Astrocyte of the spinal cord (primary cell): ENCODE measurements around the gene ZFHX3.

Experiments
- DNase-seq: peaks from one replicate; pipeline ENCODE4 v3.0.0; 2011; ENCODE audit warnings: low read depth, low spot score
- H3K4me3 ChIP-seq: 2 replicates; pipeline ENCODE4 v1.5.1; 2011; ENCODE audit warnings: low read depth, mild to moderate bottlenecking, low read length, moderate library complexity
- in situ Hi-C: cut with HindIII; loops from 2 replicates; pipeline ENCODE4 v1.10.0; 2017; ENCODE audit warnings: low sequenced_read_pairs
- TF ChIP-seq, protein P1 (sequence below): IDR thresholded peaks from 2 replicates; pipeline ENCODE4 v1.5.1; 2012; ENCODE audit warnings: low read depth, mild to moderate bottlenecking, low read length, inconsistent platforms

ZFHX3 gene

GRCh38 chr16:73033271-73033998 lies 14.5 kb downstream of the ZFHX3 start:
- TF ChIP-seq, protein P1, sequence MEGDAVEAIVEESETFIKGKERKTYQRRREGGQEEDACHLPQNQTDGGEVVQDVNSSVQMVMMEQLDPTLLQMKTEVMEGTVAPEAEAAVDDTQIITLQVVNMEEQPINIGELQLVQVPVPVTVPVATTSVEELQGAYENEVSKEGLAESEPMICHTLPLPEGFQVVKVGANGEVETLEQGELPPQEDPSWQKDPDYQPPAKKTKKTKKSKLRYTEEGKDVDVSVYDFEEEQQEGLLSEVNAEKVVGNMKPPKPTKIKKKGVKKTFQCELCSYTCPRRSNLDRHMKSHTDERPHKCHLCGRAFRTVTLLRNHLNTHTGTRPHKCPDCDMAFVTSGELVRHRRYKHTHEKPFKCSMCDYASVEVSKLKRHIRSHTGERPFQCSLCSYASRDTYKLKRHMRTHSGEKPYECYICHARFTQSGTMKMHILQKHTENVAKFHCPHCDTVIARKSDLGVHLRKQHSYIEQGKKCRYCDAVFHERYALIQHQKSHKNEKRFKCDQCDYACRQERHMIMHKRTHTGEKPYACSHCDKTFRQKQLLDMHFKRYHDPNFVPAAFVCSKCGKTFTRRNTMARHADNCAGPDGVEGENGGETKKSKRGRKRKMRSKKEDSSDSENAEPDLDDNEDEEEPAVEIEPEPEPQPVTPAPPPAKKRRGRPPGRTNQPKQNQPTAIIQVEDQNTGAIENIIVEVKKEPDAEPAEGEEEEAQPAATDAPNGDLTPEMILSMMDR, result no peak

GRCh38 chr16:73032541-73033270 lies 15.2 kb downstream of the ZFHX3 start:
- TF ChIP-seq, protein P1, result no peak
- H3K4me3 ChIP-seq, result no peak overlapping the region
- no peak for DNase-seq
- in situ Hi-C loops, result no loop called here

More at GRCh38 chr16:73033271-73033998, 14.5 kb downstream of the ZFHX3 start:
- no peak for DNase-seq
- no peak overlapping the region for H3K4me3 ChIP-seq
- in situ Hi-C loops, result no loop called here

DNA sequence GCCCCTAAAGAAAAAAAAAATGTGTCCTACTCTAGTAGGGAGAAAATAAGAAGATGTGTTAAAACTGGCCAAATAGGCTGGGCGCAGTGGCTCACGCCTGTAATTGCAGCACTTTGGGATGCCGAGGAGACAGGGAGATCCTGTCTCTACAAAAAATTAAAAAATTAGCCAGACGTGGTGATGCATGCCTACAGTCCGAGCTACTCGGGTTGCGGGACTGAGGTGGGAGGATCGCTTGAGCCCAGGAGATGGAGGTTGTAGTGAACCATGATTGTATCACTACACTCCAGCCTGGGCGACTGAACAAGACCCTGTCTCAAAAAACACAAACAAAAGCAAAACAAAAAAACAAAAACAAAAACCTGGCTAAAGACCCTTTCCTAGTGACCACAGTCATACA lies 15.9 kb downstream of the ZFHX3 start:
- in situ Hi-C loops, result no loop called here
- TF ChIP-seq, protein P1, result no peak
- DNase-seq, result no peak
- H3K4me3 ChIP-seq, result no peak overlapping the region

DNA sequence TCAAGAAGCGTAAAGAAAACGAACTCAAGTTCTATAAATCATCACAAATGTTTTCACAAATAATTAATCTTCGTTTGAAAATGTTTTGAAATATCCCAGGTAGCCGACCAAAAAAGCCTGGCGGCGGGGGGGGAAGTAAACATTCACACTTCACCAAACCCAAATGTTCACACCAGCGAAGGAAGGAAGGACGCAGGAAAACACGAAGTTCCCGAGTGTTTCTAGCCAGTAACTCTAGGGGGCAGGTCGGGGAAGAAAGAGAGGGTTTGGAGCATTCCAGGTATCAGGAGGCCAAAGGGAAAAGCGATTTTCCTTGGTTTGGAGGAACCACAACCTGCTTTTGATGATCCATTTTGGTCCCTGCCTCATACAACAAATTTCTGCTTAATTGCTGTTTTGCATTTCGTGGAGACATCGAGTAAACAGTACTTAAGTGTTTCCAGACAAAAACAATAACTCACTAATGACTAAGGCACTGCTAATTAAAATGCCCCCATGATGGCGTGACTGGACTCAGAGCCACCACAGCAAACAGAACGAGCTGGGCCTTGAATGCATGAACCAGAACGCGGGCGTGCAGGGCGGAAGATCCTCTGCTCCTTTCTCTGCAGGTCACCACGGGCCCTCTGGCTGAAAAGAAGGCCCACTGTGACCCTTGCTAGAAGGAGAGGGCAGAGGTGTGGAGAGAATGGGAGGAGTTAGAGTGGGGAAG lies 16.6 kb downstream of the ZFHX3 start:
- TF ChIP-seq, protein P1, result peak; percentile 34
- no peak overlapping the region for H3K4me3 ChIP-seq
- DNase-seq, result no peak
- in situ Hi-C loops, result no loop called here

- TF ChIP-seq, protein P1, result no peak
- H3K4me3 ChIP-seq, result no peak overlapping the region
- no peak for DNase-seq
- in situ Hi-C loops, result no loop called here
These were observed 19.1 kb downstream of the ZFHX3 start for GRCh38 chr16:73028721-73029361.

DNA sequence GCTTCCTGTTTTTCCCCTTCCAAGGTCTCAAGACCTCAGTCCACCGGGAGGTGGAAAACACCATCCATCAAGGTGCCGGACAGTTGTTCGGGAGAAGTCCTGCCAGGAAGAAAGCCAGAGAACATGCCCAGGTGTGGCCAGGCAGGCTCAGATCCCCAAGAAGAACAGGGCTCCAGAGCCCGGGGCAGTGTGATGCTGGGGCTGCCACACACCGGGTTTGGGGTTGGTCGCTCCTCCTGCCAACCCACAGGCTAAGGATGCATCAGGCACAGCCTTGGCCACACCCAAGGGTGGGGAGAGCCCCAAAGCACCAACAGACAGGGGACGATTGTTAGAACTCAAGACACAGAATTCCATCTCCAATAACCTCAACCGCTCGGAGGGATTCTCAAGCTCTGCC lies 19.7 kb downstream of the ZFHX3 start:
- in situ Hi-C loops, result no loop called here
- H3K4me3 ChIP-seq, result no peak overlapping the region
- DNase-seq, result no peak
- TF ChIP-seq, protein P1, result no peak
